Panc1 (cell line): ENCODE measurements around the gene XXYLT1.

Experiments used
- CTCF ChIP-seq: fragments of 450-650 bp; IDR thresholded peaks from 2 replicates; pipeline ENCODE4 v1.5.1; 2017; ENCODE audit warnings: mild to moderate bottlenecking
- POLR2AphosphoS5 ChIP-seq: IDR thresholded peaks from 2 replicates; pipeline ENCODE4 v1.6.1; 2012; ENCODE audit warnings: mild to moderate bottlenecking, low read depth, low read length, moderate library complexity

DNA sequence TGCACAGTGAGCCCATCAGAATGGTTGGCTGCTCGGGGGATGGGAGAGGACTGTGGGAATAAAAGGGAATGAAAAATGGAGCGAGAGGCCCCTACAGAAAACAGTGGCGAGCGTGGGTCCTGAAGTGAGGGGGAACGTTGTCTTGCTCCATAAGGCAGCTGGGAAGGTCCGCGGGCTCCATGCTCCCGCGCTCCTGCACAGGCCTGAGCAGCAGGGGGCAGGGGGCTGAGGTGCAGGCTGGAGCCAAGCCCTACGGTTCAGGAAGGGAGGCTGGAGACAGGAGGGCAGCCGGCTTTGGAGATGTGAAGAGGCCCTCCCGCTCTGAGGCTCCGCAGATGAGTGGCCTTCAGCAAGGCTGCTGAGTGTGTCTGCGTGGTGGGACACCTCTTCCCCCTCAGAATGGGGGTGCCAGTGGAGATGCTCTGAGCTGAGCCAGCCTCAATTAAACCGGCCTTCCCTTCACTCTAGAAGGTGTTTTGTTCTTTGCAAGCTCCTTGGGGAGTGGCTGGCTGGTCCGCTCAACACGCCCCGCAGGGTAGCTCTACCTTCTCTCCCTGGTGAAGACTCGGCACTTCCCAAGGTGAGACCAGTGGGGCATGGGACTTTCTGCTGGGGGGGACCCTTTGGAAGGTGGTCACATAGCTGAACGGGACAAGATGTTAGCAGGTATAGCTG, 208.0 kb downstream of the XXYLT1 start:
- TF ChIP-seq CTCF (no peak), POLR2AphosphoS5 (no peak)
